HCT116 (cell line): Measurements from ENCODE around the gene PYGB. TPM values are rescaled to one million over a fixed set of nuclear protein-coding genes. Genes with fewer than 3 reads are reported as not detected.

ENCODE experiments used
- ATAC-seq: fragments of 200-7000 bp; cut with Tn5 transposase; 2 replicates; pipeline ENCODE4 v1.9.1; 2020; ENCODE audit warnings: mild to moderate bottlenecking, moderate library complexity
- BruUV-seq: library from RNA; stranded (reverse); fragments of 400-500 nt; replicated peaks from 2 replicates; lab custom pipeline; 2021; lab: Mats Ljungman, UMichigan
- CTCF ChIA-PET: fragments of 300-600 bp; sonication (Branson Sonifier 250); formaldehyde crosslinking; loops from one replicate; lab custom pipeline; 2021; ENCODE audit warnings: antibody characterized with exemption; lab: Charles Lee
- POLR2A ChIA-PET: fragments of 300-600, 350-600 bp; sonication (Branson Sonifier 250); formaldehyde crosslinking; loops from one replicate; lab custom pipeline; 2021; ENCODE audit warnings: antibody characterized with exemption; lab: Charles Lee
- RAD21 ChIA-PET, 2 experiments: fragments of 300-600 bp; sonication (Branson Sonifier 250); formaldehyde crosslinking; loops; one replicate each; lab custom pipeline; 2023; ENCODE audit warnings: low total read pairs in 2 of 2; ENCODE audit not compliant: uncharacterized antibody in 2 of 2, unreplicated experiment in 2 of 2, low non-redundant PET in 1 of 2; lab: Charles Lee
- DNase-seq: peaks from one replicate; pipeline ENCODE4 v3.0.0-alpha.2; 2010; ENCODE audit warnings: low read depth, low spot score
- H2AFZ ChIP-seq: fragments of 200-600 bp; shearing (Covaris generic), sonication (generic); 2 replicates; pipeline ENCODE4 v1.6.1; 2017; ENCODE audit warnings: low read depth, mixed run types, mixed read lengths, antibody characterized with exemption, low read length; ENCODE audit not compliant: poor library complexity, severe bottlenecking
- H3K27ac ChIP-seq: 2 replicates; pipeline ENCODE4 v1.5.1; 2012; ENCODE audit warnings: low read depth, low read length
- H3K27me3 ChIP-seq: fragments of 200-600 bp; sonication (generic); 2 replicates; pipeline ENCODE4 v1.6.1; 2016; ENCODE audit warnings: mixed run types, low read length, mixed read lengths; ENCODE audit not compliant: insufficient read depth
- H3K36me3 ChIP-seq, 2 experiments: fragments of 200-500 bp in 1 of 2; fragments of 200-600 bp in 1 of 2; sonication (Bioruptor generic) in 1 of 2; sonication (generic) in 1 of 2; 2 replicates each; pipeline versions ENCODE4 v1.5.1 to v1.6.1; 2014 to 2016; ENCODE audit warnings: low read length in 2 of 2, inconsistent platforms in 1 of 2, mixed read lengths in 1 of 2, mixed run types in 1 of 2; ENCODE audit not compliant: insufficient read depth in 2 of 2, control insufficient read depth in 1 of 2
- H3K4me1 ChIP-seq, 2 experiments: fragments of 200-600 bp in 1 of 2; sonication (generic) in 1 of 2; 2 replicates each; pipeline versions ENCODE4 v1.5.1 to v1.6.1; 2012 to 2017; ENCODE audit warnings: low read length in 2 of 2, inconsistent platforms in 1 of 2, mild to moderate bottlenecking in 1 of 2, mixed read lengths in 1 of 2, mixed run types in 1 of 2, moderate library complexity in 1 of 2; ENCODE audit not compliant: insufficient read depth in 2 of 2, control insufficient read depth in 1 of 2
- H3K4me2 ChIP-seq: fragments of 200-600 bp; sonication (generic); 2 replicates; pipeline ENCODE4 v1.6.1; 2017; ENCODE audit warnings: mixed run types, low read length, mixed read lengths
- H3K4me3 ChIP-seq, 2 experiments: fragments of 200-600 bp in 1 of 2; sonication (generic) in 1 of 2; replicated peaks in 1 of 2; 2 replicates each; pipeline ENCODE4 v1.5.1; 2011 to 2016; ENCODE audit warnings: low read length in 2 of 2, control low read depth in 1 of 2, low read depth in 1 of 2, mild to moderate bottlenecking in 1 of 2, mixed read lengths in 1 of 2, mixed run types in 1 of 2
- H3K79me2 ChIP-seq: fragments of 200-600 bp; sonication (generic); 2 replicates; pipeline ENCODE4 v1.6.1; 2017; ENCODE audit warnings: mild to moderate bottlenecking, mixed run types, low read length, moderate library complexity, mixed read lengths; ENCODE audit not compliant: insufficient read depth
- H3K9ac ChIP-seq: fragments of 200-600 bp; sonication (generic); 2 replicates; pipeline ENCODE4 v1.6.1; 2016; ENCODE audit warnings: low read length, mixed read lengths
- H3K9me2 ChIP-seq: fragments of 200-600 bp; sonication (generic), shearing (Covaris generic); 2 replicates; pipeline ENCODE4 v1.6.1; 2017; ENCODE audit warnings: mixed run types, mild to moderate bottlenecking, moderate library complexity; ENCODE audit not compliant: insufficient read depth
- H3K9me3 ChIP-seq, 2 experiments: fragments of 200-500 bp in 1 of 2; fragments of 200-600 bp in 1 of 2; sonication (Bioruptor generic) in 1 of 2; sonication (generic) in 1 of 2; 2 replicates each; pipeline ENCODE4 v1.6.1; 2014 to 2017; ENCODE audit warnings: low read length in 2 of 2, mixed read lengths in 2 of 2, inconsistent platforms in 1 of 2, low read depth in 1 of 2, mild to moderate bottlenecking in 1 of 2, mixed run types in 1 of 2, moderate library complexity in 1 of 2; ENCODE audit not compliant: control insufficient read depth in 1 of 2, insufficient read depth in 1 of 2
- H4K20me1 ChIP-seq: fragments of 200-600 bp; sonication (generic), shearing (Covaris generic); 2 replicates; pipeline ENCODE4 v1.6.1; 2017; ENCODE audit warnings: mixed run types, mild to moderate bottlenecking, moderate library complexity; ENCODE audit not compliant: insufficient read depth
- CBX3 ChIP-seq: IDR thresholded peaks from 2 replicates; pipeline ENCODE4 v1.6.1; 2012; ENCODE audit warnings: low read depth
- CEBPB ChIP-seq: IDR thresholded peaks from 2 replicates; pipeline ENCODE4 v1.6.1; 2012; ENCODE audit warnings: low read depth
- ELF1 ChIP-seq: IDR thresholded peaks from 2 replicates; pipeline ENCODE4 v1.6.1; 2012; ENCODE audit warnings: low read depth, borderline replicate concordance
- EZH2 ChIP-seq: fragments of 200-600 bp; sonication (generic); IDR thresholded peaks from 2 replicates; pipeline ENCODE4 v1.6.1; 2017; ENCODE audit warnings: antibody characterized with exemption, mixed run types
- FOSL1 ChIP-seq: IDR thresholded peaks from 2 replicates; pipeline ENCODE4 v1.6.1; 2012; ENCODE audit warnings: low read depth
- POLR2A ChIP-seq: IDR thresholded peaks from 2 replicates; pipeline ENCODE4 v1.7.0; 2011; ENCODE audit warnings: borderline replicate concordance; ENCODE audit not compliant: insufficient read depth, insufficient read length; ENCODE audit errors: extremely low read depth
- RAD21 ChIP-seq: IDR thresholded peaks from 2 replicates; pipeline ENCODE4 v1.6.1; 2012; ENCODE audit warnings: low read depth, mild to moderate bottlenecking
- YY1 ChIP-seq: IDR thresholded peaks from 2 replicates; pipeline ENCODE4 v1.6.1; 2011; ENCODE audit warnings: low read length, low read depth, moderate library complexity, mild to moderate bottlenecking; ENCODE audit not compliant: insufficient replicate concordance; ENCODE audit errors: extremely low read depth
- intact Hi-C: fragments of 100-400 bp; cut with micrococcal nuclease; formaldehyde crosslinking; loops from 2 replicates; pipeline ENCODE4 v1.10.0; 2022
- total RNA-seq: library from RNA; stranded (reverse); gene quantifications from one replicate; pipeline ENCODE4 v1.2.1, GENCODE V29; 2021; ENCODE audit not compliant: unreplicated experiment

The PYGB gene
- total RNA-seq, 1 experiment from 2014 or later: 87.8 TPM

DNA sequence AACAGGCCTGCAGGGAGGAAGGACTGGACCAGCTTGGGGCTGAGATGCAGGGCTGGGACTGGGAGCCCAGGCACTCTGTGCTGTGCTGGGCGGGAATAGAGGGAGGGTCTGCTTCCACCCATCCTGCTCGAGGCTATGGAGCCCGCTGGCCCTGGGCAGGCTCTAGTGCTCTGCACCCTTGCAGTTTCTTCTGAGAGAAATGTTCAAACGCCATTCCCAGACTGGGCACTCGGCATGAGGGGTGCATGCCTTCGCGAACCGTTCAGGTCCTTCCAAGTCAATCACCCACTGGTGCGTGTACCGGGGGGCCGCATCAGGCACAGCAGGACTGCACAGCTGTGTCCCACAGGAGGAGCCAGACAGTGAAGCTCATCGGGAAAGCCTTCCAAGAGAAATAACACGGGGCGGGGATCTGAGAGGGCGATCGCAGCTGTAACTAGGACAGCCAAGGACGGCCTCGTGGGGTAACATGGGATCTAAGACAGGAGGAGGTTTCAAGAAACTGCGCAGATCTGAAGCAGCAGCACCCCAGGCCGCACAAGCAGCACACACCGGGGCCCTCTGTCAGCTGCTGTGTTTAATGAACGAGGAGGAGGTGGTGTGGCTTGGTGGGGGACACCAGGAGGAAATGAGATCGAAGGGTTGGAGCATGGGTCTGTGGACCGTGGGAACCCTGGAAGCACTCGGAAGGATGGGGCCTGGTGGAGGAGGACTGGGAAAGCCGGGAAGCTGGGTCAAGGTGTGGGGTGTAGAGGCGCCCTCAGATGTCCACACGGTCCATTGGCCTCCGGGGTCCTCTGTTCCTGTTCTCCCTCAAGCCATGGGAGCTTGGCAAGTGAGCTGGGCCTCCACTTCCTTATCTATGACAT lies 26.1 kb upstream of the PYGB start:
- ChIA-PET POLR2A (interaction anchor here (1.5 to 1.7 kb wide), 2 partner anchors 13 to 26 kb away, joined by 3 to 4 read pairs; partner anchors contain the start of gene PYGB), CTCF (interaction anchor here (1.4 kb wide), 1 partner anchor 228 kb away, joined by 3 read pairs; no protein-coding TSS in a partner anchor), RAD21 (no interaction called here)
- DNase-seq: no peak
- Histone ChIP-seq H3K4me2 (peak overlapping the region; percentile 80; the same call in 1 of the 2 replicates), H3K9ac (0 out of 2 replicates have a peak overlapping the region, but pooled peaks have one; percentile 45), H3K9me2 (no peaks in the 10 kb centered on the region), H3K4me1 (peaks cover 17 to 25% of the 10 kb centered on the region in 2 experiments), H3K79me2 (no peaks in the 10 kb centered on the region), H3K9me3 (no peaks in the 10 kb centered on the region), H3K4me3 (no peak overlapping the region), H3K27ac (peak overlapping the region; percentile 53; the same call in 1 of the 2 replicates), H3K27me3 (no peaks in the 10 kb centered on the region), H4K20me1 (no peaks in the 10 kb centered on the region), H2AFZ (no peak overlapping the region), H3K36me3 (peaks cover 8% of the 10 kb centered on the region in 2 experiments; a peak in 3 of 4 replicates)
- no peak for TF ChIP-seq POLR2A
- no peak for TF ChIP-seq FOSL1
- no peak for TF ChIP-seq EZH2
- ATAC-seq: no peak
- no TSS peak for BruUV-seq
- intact Hi-C loops: no loop called here

- DNase-seq (no peak), ATAC-seq (peak; percentile 49)
- Histone ChIP-seq H3K27ac (peak overlapping the region; percentile 53), H3K9me3 (no peaks in the 10 kb centered on the region), H3K36me3 (peaks cover 2 to 8% of the 10 kb centered on the region in 2 experiments; a peak in 1 of 4 replicates), H2AFZ (no peak overlapping the region), H3K4me2 (peak overlapping the region; percentile 80), H3K4me1 (peaks cover 25 to 33% of the 10 kb centered on the region in 2 experiments), H3K27me3 (no peaks in the 10 kb centered on the region), H3K4me3 (0 out of 4 replicates have a peak overlapping the region, but pooled peaks of 1 of the 2 experiments have one; percentile 15), H4K20me1 (no peaks in the 10 kb centered on the region), H3K9me2 (no peaks in the 10 kb centered on the region), H3K9ac (peak overlapping the region; percentile 45), H3K79me2 (no peaks in the 10 kb centered on the region)
- no peak for TF ChIP-seq ELF1
- TF ChIP-seq YY1: no peak
- TF ChIP-seq CEBPB: no peak
- no peak for TF ChIP-seq CBX3
- TF ChIP-seq RAD21: no peak
- POLR2A ChIA-PET: interaction anchor here (1.0 to 1.8 kb wide), 4 partner anchors 10 to 29 kb away, joined by 3 to 6 read pairs (median 4); partner anchors contain the start of gene PYGB
- intact Hi-C loops: loop anchor here (1.0 kb wide), 2 partner anchors 15 to 26 kb away; partner anchors contain the start of gene PYGB
- RAD21 ChIA-PET: no interaction called here
- CTCF ChIA-PET: interaction anchor here (1.4 kb wide), 1 partner anchor 25 kb away, joined by 6 read pairs; the partner anchor contains the start of gene PYGB
- no TSS peak for BruUV-seq
These were observed 25.3 kb upstream of the PYGB start for GRCh38 chr20:25222461-25223178.
